Loucy (cell line): ENCODE measurements around the gene TMEM181.
"Not testable (repeated sequence)": the region's sequence is repeated elsewhere in the genome, so short reads cannot be mapped to it uniquely, and the experiment has no call there.

Experiments
- H2AFZ ChIP-seq: fragments of 200-600 bp; sonication (generic); 2 replicates; pipeline ENCODE4 v1.6.0; 2016; ENCODE audit warnings: antibody characterized with exemption, mild to moderate bottlenecking, low read length, moderate library complexity
- H3F3A ChIP-seq: fragments of 200-600 bp; 2 replicates; pipeline ENCODE4 v1.6.0; 2016; ENCODE audit warnings: antibody characterized with exemption, low read depth, mild to moderate bottlenecking
- H3K27me3 ChIP-seq: fragments of 200-600 bp; sonication (generic); 2 replicates; pipeline ENCODE4 v1.6.1; 2014; ENCODE audit warnings: low read length, mild to moderate bottlenecking; ENCODE audit not compliant: insufficient read depth, poor library complexity, severe bottlenecking
- H3K36me3 ChIP-seq: fragments of 200-600 bp; sonication (generic); 2 replicates; pipeline ENCODE4 v1.6.1; 2016; ENCODE audit warnings: low read length; ENCODE audit not compliant: insufficient read depth
- H3K4me1 ChIP-seq: fragments of 200-600 bp; sonication (generic); 2 replicates; pipeline ENCODE4 v1.5.1; 2014; ENCODE audit warnings: low read length, mild to moderate bottlenecking; ENCODE audit not compliant: insufficient read depth, poor library complexity, severe bottlenecking
- H3K4me2 ChIP-seq: fragments of 200-600 bp; sonication (generic); 2 replicates; pipeline ENCODE4 v1.6.0; 2014; ENCODE audit warnings: antibody characterized with exemption, low read length, low read depth, mild to moderate bottlenecking; ENCODE audit not compliant: poor library complexity, severe bottlenecking
- H3K4me3 ChIP-seq: fragments of 200-600 bp; sonication (generic); 2 replicates; pipeline ENCODE4 v1.5.1; 2014; ENCODE audit warnings: low read length, mild to moderate bottlenecking, mixed read lengths; ENCODE audit not compliant: poor library complexity, severe bottlenecking
- H3K79me2 ChIP-seq: fragments of 200-600 bp; sonication (generic); 2 replicates; pipeline ENCODE4 v1.6.1; 2014; ENCODE audit warnings: low read length; ENCODE audit not compliant: insufficient read depth
- H3K9ac ChIP-seq: fragments of 200-600 bp; sonication (generic); 2 replicates; pipeline ENCODE4 v1.6.0; 2014; ENCODE audit warnings: mild to moderate bottlenecking, low read depth, low read length, moderate library complexity; ENCODE audit not compliant: poor library complexity, severe bottlenecking
- H3K9me2 ChIP-seq: fragments of 200-600 bp; sonication (generic); replicated peaks from 2 replicates; pipeline ENCODE4 v1.6.1; 2016; ENCODE audit warnings: low read depth, low read length, mixed read lengths
- H3K9me3 ChIP-seq: fragments of 200-600 bp; sonication (generic); 2 replicates; pipeline ENCODE4 v1.6.1; 2014; ENCODE audit warnings: mild to moderate bottlenecking, antibody characterized with exemption, low read length, low read depth; ENCODE audit not compliant: insufficient read depth
- H4K20me1 ChIP-seq: fragments of 200-600 bp; sonication (generic); 2 replicates; pipeline ENCODE4 v1.6.0; 2014; ENCODE audit warnings: antibody characterized with exemption, low read length, mild to moderate bottlenecking; ENCODE audit not compliant: insufficient read depth, poor library complexity, severe bottlenecking
- EZH2phosphoT487 ChIP-seq: fragments of 200-600 bp; IDR thresholded peaks from 2 replicates; pipeline ENCODE4 v1.6.1; 2018; ENCODE audit warnings: antibody characterized with exemption, mild to moderate bottlenecking, moderate library complexity, borderline replicate concordance
- TF ChIP-seq, protein P1 (sequence below): fragments of 200-600 bp; sonication (generic); conservative IDR thresholded peaks from 2 replicates; pipeline ENCODE4 v1.5.1; 2014; ENCODE audit warnings: mild to moderate bottlenecking, antibody characterized with exemption, low read length

Gene TMEM181

DNA sequence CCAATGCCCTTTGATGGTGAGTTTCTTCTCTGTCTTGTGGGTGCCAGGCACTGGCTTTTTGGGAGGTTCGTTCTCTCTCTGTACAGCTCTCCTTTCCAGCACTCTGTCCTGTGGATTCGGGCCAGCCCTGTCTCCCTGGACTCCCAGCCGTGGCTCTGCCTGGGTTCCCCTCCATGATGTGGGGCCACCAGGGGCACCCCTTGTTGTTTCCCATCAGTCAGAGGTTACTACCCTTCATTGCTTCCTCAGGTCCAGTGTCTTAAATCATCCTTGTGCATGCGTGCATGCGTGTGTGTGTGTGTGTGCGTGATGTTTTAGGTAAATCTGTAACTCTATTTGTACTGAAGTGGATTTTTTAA, 44.1 kb downstream of the TMEM181 start:
- no peak overlapping the region for H2AFZ ChIP-seq
- no peaks in the 10 kb centered on the region for H3K79me2 ChIP-seq
- H3K9me3 ChIP-seq, result no peaks in the 10 kb centered on the region
- TF ChIP-seq EZH2phosphoT487, result no peak
- TF ChIP-seq, protein P1, sequence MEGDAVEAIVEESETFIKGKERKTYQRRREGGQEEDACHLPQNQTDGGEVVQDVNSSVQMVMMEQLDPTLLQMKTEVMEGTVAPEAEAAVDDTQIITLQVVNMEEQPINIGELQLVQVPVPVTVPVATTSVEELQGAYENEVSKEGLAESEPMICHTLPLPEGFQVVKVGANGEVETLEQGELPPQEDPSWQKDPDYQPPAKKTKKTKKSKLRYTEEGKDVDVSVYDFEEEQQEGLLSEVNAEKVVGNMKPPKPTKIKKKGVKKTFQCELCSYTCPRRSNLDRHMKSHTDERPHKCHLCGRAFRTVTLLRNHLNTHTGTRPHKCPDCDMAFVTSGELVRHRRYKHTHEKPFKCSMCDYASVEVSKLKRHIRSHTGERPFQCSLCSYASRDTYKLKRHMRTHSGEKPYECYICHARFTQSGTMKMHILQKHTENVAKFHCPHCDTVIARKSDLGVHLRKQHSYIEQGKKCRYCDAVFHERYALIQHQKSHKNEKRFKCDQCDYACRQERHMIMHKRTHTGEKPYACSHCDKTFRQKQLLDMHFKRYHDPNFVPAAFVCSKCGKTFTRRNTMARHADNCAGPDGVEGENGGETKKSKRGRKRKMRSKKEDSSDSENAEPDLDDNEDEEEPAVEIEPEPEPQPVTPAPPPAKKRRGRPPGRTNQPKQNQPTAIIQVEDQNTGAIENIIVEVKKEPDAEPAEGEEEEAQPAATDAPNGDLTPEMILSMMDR, result no peak
- no peaks in the 10 kb centered on the region for H3F3A ChIP-seq
- H3K4me3 ChIP-seq, result no peak overlapping the region
- no peak overlapping the region for H3K4me2 ChIP-seq
- no peaks in the 10 kb centered on the region for H4K20me1 ChIP-seq
- H3K36me3 ChIP-seq, result peaks cover 54% of the 10 kb centered on the region; the same call in 1 of the 2 replicates
- no peaks in the 10 kb centered on the region for H3K4me1 ChIP-seq
- no peaks in the 10 kb centered on the region for H3K27me3 ChIP-seq
- no peaks in the 10 kb centered on the region for H3K9me2 ChIP-seq
- no peak overlapping the region for H3K9ac ChIP-seq

DNA sequence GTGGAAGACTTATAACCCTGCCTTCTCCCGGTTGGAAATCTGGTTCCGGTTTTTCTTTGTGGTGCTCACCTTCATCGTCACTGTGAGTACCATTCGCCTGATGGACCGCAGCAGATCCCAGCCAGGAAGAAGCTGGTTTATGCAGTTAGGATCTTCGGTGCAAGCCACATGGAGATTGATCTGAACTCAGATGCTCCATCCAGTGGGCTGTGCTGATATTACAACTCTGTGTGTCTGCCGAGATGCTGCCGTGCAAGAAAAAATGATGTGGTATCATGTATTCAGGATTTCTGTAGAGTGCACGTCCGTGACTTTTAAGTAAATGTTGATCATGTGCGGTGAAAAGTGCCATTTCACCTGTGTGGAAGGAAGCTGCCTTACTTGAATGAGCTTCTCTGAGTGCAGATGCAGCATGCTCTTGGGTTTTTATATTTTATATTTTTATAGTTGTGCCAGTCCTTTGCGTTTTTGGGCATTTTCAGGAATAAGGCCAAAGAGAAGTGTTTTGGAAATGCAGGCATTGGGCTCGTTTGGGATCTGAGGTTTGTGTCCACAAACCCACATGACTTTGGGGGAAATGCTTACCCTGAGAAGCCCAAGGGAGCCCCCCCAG, 45.5 kb downstream of the TMEM181 start:
- H3K79me2 ChIP-seq, result no peaks in the 10 kb centered on the region

GRCh38 chr6:158606011-158606410, 46.1 kb downstream of the TMEM181 start:
- not testable (repeated sequence) for H3F3A ChIP-seq, H3K4me3 ChIP-seq, H3K4me1 ChIP-seq, H3K9ac ChIP-seq, H2AFZ ChIP-seq, H4K20me1 ChIP-seq, H3K79me2 ChIP-seq, H3K4me2 ChIP-seq, H3K9me3 ChIP-seq, H3K27me3 ChIP-seq, H3K9me2 ChIP-seq
- peaks cover 64% of the 10 kb centered on the region; the same call in 1 of the 2 replicates for H3K36me3 ChIP-seq

More for the DNA sequence above, 45.5 kb downstream of the TMEM181 start:
- H3K4me3 ChIP-seq, result no peak overlapping the region
- H3K9me3 ChIP-seq, result no peaks in the 10 kb centered on the region
- H3K27me3 ChIP-seq, result no peaks in the 10 kb centered on the region
- no peaks in the 10 kb centered on the region for H4K20me1 ChIP-seq
- no peak overlapping the region for H3K4me2 ChIP-seq
- no peaks in the 10 kb centered on the region for H3K4me1 ChIP-seq
- H2AFZ ChIP-seq, result no peak overlapping the region
- H3F3A ChIP-seq, result no peaks in the 10 kb centered on the region
- no peak for TF ChIP-seq EZH2phosphoT487
- TF ChIP-seq, protein P1, result peak; percentile 72
- H3K36me3 ChIP-seq, result peaks cover 58% of the 10 kb centered on the region; the same call in 1 of the 2 replicates
- H3K9me2 ChIP-seq, result no peaks in the 10 kb centered on the region
- H3K9ac ChIP-seq, result no peak overlapping the region

- H3K4me1 ChIP-seq, result no peaks in the 10 kb centered on the region
- H3K36me3 ChIP-seq, result peaks cover 73% of the 10 kb centered on the region; the same call in 1 of the 2 replicates
- no peaks in the 10 kb centered on the region for H3K9me3 ChIP-seq
- no peaks in the 10 kb centered on the region for H3F3A ChIP-seq
- H3K79me2 ChIP-seq, result no peaks in the 10 kb centered on the region
- no peak overlapping the region for H2AFZ ChIP-seq
- no peaks in the 10 kb centered on the region for H3K27me3 ChIP-seq
- no peak overlapping the region for H3K9ac ChIP-seq
- TF ChIP-seq EZH2phosphoT487, result no peak
- TF ChIP-seq, protein P1, result no peak
- no peak overlapping the region for H3K4me2 ChIP-seq
- H3K9me2 ChIP-seq, result no peaks in the 10 kb centered on the region
- no peak overlapping the region for H3K4me3 ChIP-seq
- H4K20me1 ChIP-seq, result no peaks in the 10 kb centered on the region
These were observed 47.0 kb downstream of the TMEM181 start for GRCh38 chr6:158606935-158607334.
